Stimulated activated CD8-positive, alpha-beta memory T cell treated with anti-CD3 and anti-CD28 coated beads, Interleukin-15, amount 100 ng/mL, for 24 hours (primary cell): ENCODE measurements around the gene SAPCD2.
"Not testable (repeated sequence)": the region's sequence is repeated elsewhere in the genome, so short reads cannot be mapped to it uniquely, and the experiment has no call there.

ENCODE experiments used
- DNase-seq: peaks from one replicate; pipeline ENCODE4 v3.0.0-alpha.2; 2020; ENCODE audit warnings: low read depth

SAPCD2 gene

DNA sequence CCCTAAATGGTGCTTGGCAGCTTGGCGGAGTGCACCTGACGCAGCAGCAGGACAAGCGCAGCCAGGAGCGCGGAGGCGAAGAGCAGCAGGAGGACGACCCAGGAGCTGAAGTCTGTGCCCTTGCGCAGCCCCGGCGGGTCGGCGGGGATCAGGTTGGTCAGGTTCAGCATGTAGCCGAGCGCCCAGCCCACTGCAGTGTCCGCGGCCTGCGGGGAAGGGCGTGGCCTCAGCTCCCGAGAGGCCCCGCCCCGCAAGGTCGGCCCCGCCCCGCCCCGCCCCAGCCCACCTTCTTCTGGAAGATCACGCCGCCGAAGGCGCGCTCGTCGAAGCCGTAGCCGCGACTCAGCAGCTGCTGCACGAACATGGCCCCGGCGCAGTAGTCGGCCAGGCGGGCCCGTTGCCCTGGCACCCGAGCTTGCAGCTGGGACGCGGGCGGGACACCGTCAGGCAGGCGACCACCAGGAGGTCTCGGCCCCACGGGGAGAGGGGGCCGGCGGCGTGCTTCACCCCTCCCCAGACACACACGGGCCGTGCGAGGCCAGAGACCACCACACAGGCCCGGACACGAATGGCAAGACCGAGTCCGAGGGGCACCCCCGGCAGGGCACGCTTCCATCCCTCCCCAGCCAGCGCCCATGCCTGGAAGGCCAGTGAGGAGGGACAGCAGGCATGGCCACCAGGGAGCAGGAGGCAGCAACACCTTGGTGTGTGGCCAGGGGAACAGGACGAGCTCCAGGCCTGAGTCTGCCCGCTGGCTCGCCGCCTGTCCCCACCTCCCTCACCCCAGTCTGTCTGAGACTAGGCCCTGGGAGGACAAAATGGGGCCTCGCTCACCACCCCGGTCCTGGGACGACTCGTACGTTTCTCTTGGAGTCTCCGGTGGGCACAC, 21.5 kb downstream of the SAPCD2 start:
- DNase-seq, result no peak

DNA sequence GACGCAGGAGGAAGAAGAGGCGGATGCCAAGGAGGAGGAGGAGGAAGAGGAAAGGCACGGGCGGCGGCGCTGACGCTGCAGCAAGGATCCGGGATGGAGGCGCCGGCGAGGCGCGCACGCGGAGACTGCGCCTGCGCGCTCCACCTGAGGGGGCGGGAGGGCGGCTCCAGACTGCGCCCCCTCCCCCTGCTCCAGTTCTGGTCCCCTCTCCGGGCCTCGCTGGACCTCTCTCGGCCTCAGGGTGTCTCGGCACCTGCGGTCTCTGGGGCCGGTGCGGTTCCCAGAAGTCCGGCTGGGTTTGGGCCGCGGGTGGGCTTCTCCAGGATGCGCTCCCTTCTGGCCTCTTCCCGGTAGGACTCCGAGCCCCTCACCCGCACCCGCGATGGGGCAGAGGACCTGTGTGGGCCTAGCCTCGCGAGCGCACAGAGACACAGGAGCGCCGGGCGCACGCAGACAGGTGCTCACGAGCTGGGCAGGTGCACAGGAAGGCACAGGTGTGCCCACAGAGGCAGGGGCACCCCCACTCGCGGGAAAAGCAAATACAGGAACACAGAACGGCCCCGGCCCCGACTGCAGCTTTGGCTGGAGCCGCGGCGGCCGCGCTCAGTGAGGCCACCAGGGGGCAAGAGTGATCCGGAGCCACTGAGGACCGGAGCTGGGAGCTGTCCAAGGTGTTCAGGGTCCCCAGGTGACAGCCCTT, 24.1 kb downstream of the SAPCD2 start, which contains the start of gene NPDC1:
TSS of gene NPDC1 (minus strand) at position 90 of the 700 bp plus-strand sequence. CDS start 188 bp downstream, outside the sequence.
- DNase-seq, result peak; percentile 57

DNA sequence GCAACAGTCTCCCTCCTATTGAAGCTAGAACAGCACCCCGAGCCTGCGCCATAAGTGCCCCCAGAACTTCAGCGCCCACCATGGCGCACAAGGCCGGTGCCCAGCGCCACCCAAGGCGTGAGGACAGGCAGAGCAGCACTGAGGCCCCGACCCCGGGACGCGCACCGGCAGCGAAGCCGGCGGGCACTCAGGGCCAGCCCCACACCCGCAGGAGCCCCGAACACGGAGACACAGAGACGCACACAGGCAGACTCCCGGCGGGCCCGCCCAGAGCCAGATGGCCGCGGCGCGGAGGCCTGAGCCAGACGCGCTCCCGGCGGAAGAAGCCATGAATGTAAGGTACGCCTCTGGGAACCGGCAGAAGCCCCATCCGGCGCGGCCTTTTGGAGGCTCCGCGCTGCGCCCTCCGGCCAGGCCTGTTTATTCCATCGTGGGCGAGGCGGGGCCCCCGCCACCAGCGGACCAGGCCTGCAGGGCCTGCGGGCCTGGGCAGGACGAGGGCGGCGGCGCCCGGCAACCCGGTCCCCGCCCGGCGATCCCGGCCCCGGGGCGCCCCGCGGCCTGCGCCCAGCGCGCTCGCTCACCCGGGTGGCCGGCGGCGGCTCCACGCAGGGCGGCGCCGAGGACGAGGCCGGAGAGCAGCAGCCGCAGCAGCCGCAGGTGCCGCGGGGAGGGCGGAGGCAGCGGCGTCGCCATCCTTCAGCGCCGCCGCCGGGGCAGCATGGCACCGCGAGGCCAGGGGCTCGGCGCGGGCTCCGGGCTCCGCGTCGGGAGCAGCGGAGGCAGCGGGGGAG, 24.9 kb downstream of the SAPCD2 start:
- DNase-seq, result no peak

DNA sequence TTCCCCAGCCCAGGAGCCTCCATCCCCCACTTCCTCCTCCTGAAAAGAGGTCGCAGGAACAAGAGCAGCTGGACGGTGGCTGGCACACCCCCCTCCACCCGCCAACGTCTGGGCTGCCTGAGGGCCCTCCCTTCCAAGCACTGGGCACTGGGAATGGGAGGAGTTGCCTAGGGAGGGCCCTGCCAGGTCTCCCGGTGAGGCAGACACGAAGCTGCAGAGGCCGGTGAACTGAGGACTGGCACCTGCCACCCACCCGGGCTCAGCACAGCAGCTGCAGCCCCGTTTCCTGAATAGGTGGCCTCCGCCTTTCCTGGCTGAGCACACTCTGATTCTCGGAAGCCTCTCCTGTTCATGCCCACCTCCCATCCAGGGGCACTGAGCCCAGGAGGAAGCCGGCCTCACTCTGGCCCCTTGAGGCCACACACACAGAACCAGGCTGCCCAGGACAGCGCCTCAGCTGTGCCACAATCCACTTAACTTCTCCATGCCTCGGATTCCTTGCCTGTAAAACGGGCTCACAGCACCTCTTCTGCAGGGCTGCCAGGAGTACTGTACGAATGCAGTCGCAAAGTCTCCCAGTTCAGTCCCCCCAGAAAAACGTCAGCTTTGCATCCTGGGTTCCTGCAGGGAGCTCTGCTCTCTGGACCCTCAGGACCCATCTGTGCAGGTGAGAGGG, 25.7 kb downstream of the SAPCD2 start:
- no peak for DNase-seq

DNA sequence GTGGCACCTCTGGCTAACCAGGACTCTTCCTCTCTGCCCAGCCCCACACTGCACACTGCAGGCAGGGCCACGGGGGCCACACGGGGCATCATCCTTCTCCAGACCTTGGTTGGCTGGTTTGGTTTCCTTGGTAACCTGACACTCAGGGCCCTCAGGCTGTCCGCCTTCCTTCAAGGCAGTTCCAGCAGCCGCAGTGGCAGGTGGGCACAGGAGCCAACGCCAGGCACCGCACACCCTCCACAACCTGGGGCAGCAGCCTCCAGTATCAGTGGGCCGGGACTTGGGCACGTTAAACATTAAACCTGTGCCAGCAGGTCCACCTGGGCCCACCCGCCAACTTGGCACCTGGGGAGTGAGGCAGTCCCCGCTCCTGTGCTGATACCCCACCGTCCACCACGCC, 26.3 kb downstream of the SAPCD2 start:
- DNase-seq, result no peak

DNA sequence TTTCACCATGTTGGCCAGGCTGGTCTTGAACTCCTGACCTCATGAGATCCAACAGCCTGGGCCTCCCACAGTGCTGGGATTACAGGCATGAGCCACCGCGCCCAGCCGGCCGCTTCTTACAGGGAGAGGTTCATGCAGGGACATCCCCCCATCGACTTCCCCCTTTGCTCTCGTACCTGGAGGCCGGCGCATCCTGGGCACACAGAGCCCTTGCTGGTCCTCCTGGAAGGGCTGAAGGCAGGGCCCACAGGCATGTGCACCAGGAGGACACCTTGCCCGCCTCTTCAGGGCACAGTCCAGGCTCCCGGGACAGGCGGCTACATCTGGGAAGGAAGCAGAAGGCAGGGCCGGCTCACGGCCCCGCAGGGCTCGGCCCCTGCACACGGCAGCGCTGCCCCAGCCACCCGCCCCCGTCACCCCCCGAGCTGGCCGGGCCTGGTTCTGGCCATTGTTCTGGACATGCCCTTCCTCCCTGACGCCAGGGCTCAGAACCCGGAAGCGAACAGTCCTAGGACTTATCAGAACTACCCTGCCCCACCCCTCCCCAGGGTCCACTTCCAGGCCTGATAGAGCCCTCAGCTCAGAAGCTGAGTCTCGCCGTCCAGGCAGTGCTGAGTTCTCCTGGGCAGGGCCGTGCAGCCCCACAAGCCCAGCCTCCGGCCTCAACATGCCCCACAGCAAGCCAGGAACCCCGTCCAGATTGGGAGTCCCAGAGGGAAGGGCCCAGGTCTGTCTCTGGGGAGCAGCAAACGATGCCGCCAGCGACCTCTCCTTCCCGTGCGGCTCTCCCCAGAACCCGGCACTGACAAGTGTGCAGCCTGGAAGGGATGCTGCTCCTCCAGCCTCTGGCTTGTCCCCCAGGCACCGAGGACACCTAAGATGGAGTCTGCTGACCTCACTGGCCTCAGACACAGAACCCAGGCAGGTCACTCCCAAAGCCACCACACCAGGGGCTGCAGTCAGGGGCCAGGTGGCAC, 27.3 kb downstream of the SAPCD2 start:
- DNase-seq, result no peak

DNA sequence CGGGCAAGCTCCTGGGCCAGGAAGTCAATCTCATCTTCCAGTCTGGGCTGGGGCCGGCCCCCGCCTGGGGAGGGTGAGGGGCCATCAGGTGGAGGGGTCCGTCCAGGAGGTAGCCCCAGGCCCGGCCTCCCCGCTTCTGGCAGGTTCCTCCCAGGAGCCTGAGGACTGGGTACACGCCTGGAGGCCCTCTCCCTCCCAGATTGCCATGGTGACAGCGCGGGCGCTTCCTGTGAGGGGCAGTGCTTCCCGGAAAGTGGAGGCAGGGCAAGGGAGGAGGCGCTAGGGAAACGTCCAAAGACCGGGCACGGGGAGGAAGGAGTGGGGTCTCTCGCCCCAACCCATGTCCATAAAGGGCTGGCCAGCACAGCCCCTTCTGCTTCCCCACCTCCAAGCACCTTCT, 29.2 kb downstream of the SAPCD2 start:
- DNase-seq, result no peak

DNA sequence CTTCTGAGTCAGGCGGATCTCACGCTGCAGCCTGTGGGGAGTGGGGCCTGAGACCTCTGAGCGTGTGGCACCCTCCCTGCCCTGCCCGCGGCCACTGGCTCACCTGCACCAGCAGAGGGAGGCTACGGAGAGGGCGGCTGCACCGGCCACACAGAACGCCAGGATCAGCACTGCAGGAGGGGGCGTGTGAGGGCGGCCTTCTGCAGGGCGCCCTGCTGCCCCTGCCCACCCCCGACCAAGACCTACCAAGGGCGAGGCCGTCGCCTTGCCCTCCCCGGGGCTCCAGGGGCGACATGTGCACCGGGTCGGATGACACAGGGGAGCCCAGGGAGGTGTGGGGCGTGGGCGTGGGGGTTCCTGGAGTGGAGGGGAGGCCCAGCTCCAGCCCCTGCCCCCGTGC, 29.8 kb downstream of the SAPCD2 start:
- no peak for DNase-seq

DNA sequence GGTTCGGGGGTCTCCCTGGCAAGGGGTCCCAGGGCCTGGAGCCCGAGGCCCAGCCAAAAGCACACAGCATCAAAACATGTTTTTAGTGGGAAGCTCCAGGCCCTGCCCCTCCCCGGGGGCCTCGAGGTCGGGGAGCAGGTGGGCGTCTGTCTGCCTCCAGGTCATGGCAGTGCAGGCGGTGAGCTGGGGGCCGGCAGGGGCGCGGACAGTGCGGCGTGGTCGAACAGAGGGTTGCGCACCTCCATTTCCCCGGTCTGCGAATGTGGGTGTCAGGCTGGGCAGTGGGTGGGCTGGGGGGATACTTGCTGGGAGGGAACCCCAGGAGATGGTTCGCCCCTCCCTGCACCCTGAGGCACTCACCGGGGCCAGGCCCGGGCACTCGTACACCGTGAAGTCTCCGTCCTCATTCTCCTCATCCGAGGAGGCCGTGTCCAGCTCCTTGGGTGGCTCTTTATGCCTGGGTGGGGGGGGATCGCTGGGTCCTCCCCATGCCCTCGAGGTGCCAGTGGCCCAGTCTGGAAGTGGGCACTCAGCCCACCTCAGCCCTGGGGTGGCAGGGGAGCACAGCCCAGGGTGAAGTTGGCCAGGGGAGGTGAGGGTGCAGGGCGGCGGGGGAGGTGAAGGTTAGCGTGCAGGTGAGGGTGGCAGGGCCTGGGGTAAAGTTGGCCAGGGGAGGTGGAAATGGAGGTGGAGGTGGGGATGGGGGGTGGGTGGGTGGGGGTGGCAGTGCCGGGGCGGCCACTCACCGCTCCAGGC, 30.6 kb downstream of the SAPCD2 start:
- DNase-seq, result no peak

DNA sequence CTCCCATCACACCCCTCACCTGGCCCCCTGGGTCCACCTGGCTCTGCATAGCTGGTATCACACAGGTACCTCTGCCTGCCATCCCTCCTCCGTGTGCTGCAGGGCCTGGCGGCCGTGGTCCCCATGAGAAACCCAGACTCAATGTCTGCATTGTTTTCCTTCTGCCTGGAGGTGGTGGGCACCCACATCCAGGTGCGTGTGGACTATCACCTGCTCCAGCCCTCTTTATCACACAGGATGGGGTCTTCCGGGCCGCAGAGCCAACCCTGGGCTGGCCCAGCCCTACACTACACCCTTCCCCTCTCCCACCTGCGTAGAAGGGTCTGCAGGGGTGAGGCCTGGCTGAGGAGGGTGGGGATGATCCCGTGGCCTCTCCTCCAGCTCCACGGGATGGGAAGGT, 31.4 kb downstream of the SAPCD2 start:
- no peak for DNase-seq

DNA sequence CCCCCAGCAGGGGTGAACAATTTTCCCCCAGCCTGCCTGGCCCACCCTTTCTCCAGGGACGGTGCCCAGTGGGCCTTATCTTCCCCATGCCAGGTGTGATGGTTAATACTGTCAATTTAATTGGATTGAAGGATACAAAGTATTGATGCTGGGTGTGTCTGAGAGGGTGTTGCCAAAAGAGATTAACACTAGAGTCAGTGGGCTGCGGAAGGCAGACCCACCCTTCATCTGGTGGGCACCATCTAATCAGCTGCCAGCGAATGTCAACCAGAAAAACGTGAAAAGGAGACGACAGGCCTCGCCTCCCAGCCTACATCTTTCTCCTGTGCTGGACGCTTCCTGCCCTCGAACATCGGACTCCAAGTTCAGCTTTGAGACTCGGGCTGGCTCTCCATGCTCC, 32.9 kb downstream of the SAPCD2 start:
- DNase-seq, result no peak

DNA sequence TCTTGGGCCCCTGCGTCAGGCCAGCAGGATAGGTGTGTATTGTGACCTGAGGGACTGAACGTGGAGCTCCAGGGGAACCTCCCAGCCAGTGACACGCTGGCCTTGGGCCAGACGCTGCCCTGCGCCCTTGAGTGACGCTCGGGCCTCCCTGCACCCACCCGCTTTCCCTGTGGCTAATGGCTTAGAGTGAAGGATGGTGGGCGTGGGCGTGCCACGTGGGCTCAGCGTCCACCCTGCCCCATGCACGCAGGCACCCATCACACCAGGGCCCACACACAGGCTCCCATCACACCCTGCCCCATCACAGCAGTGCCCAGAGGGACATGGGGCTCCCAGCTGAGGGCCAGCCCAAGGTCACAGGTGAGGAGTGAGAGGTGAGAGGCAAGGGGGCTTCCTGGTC, 33.3 kb downstream of the SAPCD2 start:
- DNase-seq, result no peak

DNA sequence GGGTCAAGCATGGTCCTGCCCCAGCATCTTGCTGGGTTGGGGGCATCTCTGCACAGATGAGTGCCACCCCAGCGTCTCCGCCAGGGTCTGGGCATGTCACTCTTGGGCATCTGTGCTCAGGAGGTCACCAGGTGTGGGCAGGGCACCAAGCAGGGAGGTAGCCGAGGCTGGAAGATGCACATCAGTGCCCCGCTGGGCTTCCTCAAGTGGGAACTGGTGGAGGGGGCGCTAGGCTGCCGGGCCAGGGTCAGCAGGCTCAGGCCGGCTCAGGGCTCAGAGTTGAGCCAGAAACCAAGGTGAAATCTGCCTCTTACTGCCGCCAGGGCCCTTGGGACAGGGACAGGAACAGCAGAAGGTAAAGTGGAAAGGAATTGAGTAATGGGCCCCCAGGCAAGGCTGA, 34.4 kb downstream of the SAPCD2 start:
- DNase-seq, result no peak

DNA sequence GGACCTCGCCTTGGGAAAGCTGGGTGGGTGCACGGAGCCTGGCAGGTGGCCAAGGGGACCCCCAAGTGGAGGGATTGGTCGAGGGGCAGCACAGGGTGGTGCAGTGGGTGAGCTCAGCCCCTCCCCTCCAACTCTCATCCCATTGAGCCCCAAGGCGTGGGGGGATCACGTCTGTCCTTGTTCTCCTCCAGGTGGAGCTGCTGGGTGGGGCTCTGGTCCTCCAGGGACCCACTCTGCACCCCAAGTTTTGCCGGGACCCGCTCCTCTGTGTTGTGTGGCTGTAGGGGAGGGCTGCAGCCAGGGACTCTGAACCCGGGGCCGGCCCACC, 34.9 kb downstream of the SAPCD2 start:
- no peak for DNase-seq

DNA sequence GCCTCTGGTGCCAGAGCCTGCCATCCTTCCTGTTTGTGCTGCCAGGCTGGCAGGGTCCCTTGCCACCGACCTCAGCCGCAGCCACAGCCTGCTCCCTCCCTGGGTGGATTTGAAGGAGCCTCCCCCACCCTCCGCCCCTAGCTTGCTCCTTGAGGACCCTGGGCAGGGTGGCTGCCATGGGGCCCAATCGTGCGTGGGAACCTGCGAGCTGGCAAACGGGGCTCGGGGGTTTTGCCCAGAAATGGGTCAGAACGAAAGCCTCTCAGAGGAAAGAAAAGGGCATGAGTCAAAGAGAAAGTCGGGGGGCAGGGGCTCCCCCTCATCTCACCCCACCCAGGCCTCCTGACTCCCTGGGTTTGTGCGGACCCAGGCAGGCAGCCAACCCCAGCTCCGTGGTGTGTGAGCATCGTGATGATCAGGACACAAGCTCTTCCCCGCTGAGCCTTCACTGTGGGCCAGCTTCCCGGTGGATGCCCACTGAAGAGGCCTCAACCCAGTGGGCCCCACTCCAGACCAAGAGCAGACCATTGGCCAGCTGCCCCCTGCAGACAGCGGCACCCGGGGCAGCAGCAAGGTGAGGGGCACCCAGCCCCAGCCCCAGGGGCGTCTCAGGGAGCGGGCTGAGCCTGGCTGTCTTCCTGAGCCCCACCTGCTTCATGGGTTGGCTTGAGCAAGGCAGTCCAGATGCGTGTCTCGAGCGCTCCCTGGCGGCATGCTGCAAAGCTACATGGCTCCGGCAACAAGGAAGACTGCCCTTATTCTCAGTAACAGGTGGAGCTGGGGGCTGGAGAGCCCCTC, 35.4 kb downstream of the SAPCD2 start:
- peak; percentile 77 for DNase-seq

DNA sequence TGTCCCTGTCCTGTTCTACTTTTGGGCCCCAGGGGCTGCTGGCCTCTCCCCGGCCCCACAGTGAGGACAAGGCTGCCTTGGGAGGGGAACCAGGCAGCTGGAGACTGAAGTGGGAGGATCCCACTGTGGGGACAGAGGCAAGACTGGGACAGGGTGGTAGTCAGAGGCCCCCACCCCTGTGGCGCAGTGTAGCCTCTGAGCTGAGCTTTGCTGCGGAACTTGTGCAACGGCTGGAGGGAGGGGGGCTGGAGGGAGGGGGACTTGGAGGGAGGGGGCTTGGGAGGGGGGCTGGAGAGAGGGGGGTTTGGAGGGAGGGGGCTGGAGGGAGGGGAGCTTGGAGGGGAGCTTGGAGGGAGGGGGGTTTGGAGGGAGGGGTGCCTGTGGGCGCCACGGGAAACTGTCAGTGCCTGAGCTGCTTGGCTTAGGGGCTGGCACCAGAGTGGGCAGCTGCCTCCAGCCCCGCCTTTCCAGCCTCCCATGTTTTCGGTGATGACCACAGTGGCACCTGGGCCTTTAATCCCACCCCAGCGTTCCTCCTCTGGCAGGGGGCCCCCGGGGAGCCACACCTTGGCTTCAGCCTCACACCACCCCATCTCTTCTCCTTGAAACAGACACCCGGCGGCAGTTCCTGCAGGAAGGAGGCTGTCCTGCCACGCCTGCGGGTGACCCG, 36.2 kb downstream of the SAPCD2 start:
- no peak for DNase-seq

DNA sequence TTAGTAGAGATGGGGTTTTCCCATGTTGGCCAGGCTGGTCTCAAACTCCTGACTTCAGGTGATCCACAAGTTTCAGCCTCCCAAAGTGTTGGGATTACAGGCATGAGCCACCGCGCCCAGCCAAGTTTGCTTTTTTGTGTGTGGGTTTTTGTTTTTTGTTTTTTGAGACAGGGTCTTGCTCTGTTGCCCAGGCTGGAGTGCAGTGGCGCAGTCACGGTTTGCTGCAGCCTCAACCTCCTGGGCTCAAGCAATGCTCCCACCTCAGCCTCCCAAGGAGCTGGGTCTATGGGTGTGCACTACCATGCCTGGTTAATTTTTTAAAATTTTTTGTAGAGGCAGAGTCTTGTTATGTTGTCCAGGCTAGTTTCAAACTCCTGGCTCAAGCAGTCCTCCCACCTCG, 36.9 kb downstream of the SAPCD2 start:
- DNase-seq, result not testable (repeated sequence)

DNA sequence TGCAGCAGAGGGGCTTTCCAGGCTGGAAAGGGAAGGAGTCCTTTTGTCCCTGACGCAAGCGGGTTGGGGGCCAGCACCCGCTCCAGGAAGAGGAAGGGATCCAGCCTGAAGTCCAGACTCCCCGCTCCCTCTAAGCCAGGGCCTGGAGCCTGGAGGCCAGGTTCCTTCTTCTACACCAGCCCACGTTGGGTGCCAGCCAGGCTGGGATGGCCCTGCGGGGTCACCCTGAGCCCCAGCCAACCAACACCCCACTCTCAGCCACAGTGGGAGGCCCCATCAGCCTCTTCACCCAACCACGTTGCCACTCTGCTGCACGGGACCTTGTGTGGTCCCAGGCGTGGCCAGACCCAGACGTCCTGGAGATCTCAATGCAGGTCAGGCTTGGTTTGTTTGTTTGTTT, 37.5 kb downstream of the SAPCD2 start:
- DNase-seq, result no peak
